NK-92 treated with Interleukin-12 subunit alpha and Interleukin-12 subunit beta, amount 100 ng/mL, for 24 hours (cell line): ENCODE results near the gene RAB3GAP1.
"Not testable (repeated sequence)": the region's sequence is repeated elsewhere in the genome, so short reads cannot be mapped to it uniquely, and the experiment has no call there.

Experiments
- DNase-seq: peaks from one replicate; lab custom pipeline; 2025; lab: John Stamatoyannopoulos, UW

Gene RAB3GAP1

GRCh38 chr2:135105513-135106316, 53.6 kb downstream of the RAB3GAP1 start:
- DNase-seq: not testable (repeated sequence)

- no peak for DNase-seq
Observed at GRCh38 chr2:135113322-135113721, 61.2 kb downstream of the RAB3GAP1 start.

- no peak for DNase-seq
Observed at GRCh38 chr2:135119582-135119981, 67.5 kb downstream of the RAB3GAP1 start.

DNA sequence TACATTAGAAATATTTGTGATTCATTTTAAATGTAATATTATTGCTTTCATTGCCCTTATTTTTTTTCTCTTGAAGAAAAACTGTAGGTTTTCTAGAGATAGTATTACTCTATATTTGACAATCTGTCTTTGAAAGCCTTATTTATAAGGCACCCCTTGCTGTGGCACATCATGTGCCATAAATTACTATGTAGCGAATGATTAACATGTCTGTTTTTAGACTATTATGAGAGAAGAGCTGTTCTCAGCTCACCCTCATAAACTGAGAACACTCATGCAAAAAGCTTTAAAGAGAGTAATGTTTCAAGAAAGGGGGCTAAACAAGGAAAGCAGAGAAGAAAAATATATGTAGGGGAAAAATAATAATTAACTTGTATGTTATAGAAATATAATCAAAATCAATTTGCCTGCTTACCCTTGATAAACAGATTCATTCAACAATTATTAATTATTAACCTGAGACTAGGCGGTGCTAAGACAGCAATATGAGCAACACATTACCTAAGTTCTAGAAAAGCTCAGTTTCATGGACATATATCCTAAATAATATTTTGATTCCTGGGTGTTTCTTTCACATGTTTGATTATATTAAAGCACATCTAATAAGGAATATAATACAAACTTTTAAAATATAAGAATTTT, 69.0 kb downstream of the RAB3GAP1 start:
- no peak for DNase-seq

DNA sequence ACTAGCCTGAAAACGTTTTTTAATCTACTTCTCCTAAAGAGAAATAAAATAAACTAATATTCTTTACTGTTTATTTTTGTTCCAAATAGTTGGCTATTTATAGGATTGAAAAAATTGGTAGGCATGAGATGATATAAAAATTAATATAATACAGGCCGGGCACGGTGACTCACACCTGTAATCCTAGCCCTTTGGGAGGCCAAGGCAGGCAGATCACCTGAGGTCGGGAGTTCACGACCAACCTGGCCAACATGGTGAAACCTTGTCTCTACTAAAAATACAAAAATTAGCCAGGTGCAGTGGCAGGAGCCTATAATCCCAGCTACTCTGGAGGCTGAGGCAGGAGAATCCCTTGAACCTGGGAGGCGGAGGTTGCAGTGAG, 69.6 kb downstream of the RAB3GAP1 start:
- not testable (repeated sequence) for DNase-seq

DNA sequence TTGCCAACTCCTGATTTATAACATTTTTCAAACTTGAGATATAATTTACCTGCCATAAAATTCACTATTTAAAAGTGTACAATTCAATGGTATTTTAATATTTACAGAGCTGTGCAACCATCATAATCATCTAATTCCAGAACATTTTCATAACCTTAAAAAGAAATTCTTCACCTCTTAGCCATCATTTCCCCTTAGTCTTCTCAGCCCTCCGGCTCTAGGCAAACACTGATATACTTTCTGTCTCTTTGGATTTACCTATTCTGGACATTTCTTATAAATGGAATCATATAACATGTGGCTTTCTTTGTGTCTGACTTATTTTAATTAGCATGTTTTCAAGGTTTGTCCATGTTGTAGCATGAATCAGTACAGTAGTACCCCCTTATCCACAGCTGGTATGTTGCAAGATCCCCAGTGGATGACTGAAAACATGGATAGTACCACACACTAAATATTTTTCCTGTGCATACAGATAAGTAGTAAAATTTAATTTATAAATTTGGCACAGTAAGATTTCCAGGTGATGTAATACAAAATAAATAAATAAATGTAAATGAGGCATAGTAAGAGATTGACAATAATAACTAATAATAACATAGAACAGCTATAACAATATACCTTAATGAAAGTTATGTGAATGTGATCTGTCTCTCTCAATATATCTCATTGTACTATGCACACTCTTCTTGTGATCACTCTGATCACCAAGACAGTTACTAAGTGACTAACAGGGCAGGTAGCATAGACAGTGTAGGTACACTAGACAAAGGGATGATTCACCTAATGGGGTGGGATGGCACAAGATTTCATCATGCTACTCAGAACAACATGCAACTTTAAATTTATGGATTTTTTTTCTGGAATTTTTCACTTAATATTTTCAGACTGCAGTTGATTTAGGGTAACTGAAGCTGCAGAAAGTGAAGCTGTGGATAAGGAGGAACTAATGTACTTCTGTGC, 73.1 kb downstream of the RAB3GAP1 start:
- DNase-seq: no peak

- no peak for DNase-seq
Observed at GRCh38 chr2:135125940-135126339, 73.8 kb downstream of the RAB3GAP1 start.

DNA sequence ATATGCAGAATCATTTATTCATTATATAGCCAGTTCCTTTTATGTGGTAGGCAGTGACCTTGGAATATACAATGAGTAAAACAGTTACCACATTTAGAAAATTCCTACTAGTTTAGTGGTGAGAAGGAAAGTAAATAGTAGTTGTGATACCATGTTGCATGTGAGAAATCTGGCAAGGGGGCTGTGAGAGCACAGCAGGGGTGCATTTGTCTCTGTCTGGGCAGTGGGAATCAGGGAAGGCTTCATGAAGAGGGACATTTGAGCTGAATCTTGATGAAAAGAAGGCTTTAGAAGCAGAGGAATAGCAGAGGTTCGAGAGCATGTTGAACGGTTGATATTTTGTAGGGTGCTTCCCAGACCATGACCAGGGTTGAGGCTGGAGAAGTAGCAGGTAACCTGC, 78.7 kb downstream of the RAB3GAP1 start:
- no peak for DNase-seq

GRCh38 chr2:135132314-135132713, 80.2 kb downstream of the RAB3GAP1 start:
- DNase-seq: no peak

GRCh38 chr2:135140606-135141005, 88.5 kb downstream of the RAB3GAP1 start:
- DNase-seq: no peak

DNA sequence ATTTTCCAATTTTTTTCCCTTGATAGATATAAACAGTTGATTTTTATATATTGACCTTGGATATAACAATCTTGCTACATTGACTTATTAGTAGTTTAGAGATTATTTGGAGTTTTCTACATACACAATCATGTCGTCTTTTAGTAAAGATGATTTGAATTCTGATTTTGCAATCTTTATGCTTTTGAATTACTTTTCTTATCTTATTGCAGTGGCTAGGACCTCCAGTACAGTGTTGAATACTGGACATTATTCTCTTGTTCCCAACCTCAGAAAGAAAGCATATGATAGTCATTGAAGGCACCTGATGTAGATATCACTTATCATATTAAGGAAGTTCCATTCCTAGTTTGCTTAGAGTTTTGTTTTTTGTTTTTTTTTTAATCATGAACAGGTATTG, 90.2 kb downstream of the RAB3GAP1 start:
- no peak for DNase-seq

- DNase-seq: no peak
Observed at GRCh38 chr2:135144343-135144742, 92.3 kb downstream of the RAB3GAP1 start.

DNA sequence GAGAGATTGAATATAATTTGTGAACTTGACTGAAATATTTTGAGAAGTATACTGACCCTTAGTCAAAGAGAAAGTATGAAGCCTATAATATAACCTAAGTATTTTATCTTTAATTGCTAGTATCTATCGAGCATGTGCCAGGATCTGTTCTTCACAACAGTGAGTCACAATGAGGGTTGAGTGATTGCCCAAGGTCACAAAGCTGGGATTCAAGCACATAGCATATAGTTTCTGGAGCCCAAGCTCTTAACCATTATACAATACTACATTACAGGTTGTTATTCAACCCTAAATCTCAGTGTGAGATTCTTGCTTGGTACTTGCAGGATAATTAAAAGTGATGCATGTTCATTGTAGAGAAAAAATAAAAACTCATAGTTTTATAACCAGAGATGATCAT, 97.2 kb downstream of the RAB3GAP1 start:
- DNase-seq: no peak

DNA sequence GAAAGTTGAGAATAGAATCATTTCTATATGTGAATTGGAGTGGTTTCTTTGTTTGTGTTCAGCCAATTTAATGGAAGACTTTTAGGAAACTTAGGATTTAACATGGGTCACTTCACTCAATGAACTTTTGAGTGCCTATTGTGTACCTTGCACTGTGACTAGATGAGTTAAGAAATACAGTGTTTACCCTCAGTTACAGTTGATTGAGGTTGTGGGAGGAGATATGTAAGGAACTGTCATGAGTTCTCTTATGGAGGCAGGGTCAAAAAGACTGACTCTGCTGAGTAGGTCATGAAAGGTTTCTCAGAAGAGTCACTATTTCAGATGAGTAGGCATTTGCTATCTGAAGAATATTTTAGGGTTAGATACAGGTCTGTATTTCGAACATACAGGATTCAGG, 98.6 kb downstream of the RAB3GAP1 start:
- no peak for DNase-seq

GRCh38 chr2:135151615-135152014, 99.5 kb downstream of the RAB3GAP1 start:
- DNase-seq: no peak

DNA sequence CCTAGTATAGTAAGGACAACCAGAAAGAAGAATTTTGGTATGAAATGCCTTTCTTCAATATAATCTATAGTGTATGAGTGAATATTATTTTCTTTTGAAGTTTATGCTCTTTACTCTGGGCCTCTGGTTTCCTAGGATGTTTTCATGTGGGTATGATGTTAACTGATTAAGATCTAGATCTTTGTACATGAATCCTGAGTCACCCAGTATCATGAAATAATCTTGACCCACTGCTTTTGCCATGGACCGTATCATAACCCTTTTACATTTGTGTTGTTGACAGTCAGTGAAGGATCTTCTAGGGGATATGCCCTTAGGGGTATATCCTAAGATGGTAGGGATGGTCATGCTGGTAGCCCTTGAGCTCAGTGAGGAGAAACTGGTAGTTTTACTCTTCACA, 100.3 kb downstream of the RAB3GAP1 start:
- no peak for DNase-seq

DNA sequence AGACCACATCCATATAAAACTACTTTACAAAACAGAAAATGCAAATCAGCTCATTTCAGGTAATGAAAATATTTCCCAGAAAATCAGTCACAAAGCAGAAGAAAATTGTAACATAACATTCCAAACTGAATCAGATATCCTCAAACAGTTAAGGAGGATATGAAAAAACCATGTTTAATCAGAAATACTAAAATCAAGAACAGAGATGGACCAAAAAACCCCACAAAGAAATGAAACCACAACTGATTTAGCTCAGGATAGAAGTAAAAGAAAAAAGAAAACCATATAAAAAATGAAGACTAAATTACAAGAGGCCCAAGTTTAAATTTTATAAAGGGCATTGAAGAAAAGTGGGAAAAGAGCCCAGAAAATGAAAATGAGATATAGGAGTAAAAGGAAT, 102.9 kb downstream of the RAB3GAP1 start:
- DNase-seq: no peak

GRCh38 chr2:135157856-135158255, 105.8 kb downstream of the RAB3GAP1 start:
- no peak for DNase-seq

- no peak for DNase-seq
Observed at GRCh38 chr2:135159191-135159590, 107.1 kb downstream of the RAB3GAP1 start.

- DNase-seq: no peak
Observed at GRCh38 chr2:135162377-135162776, 110.3 kb downstream of the RAB3GAP1 start.

DNA sequence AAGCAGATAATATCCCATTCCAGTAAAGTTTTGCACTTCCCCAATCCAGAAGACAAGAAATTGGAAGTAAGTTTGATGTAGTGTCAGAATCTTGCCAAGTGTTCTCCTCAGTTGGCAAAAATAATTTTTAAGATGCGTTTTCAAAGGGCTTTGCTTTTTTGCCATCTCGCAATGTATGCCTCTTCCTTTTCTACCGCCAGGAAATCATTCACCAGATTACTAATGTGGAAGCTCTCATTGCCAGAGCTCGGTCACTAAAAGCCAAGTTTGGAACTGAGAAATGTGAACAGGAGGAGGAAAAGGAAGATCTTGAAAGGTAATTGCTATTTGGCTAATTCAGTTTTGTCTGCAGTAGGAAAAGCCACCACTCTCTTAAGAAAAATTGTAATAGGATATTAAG, 110.7 kb downstream of the RAB3GAP1 start:
- DNase-seq: no peak

- DNase-seq: no peak
Observed at GRCh38 chr2:135163306-135163705, 111.2 kb downstream of the RAB3GAP1 start.

DNA sequence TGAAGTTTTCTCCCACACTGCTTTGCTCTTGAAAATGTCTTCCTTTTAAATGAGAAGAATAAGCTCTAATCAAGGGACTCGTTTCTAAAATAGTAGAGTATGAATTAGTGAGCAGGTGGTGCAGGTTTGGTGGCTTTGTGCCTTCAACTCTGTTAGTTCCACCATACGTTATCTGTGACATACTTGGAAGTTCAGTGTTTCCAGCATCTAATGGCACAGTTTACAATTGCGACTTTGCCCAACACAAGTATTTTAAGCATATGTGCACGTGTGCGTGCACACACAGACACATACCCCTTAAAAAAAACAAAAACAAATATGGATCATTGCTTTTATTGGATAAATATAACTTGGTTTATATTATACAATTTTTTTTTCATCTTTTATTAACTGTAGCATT, 111.8 kb downstream of the RAB3GAP1 start:
- DNase-seq: no peak
